Measurements from ENCODE around the gene COL15A1. TPM values are rescaled to one million over a fixed set of nuclear protein-coding genes. Genes with fewer than 3 reads are reported as not detected.

Gene COL15A1
- total RNA-seq, 4 donors from 2014 or later, result 4.0 to 7.8 (median 6.8) TPM

DNA sequence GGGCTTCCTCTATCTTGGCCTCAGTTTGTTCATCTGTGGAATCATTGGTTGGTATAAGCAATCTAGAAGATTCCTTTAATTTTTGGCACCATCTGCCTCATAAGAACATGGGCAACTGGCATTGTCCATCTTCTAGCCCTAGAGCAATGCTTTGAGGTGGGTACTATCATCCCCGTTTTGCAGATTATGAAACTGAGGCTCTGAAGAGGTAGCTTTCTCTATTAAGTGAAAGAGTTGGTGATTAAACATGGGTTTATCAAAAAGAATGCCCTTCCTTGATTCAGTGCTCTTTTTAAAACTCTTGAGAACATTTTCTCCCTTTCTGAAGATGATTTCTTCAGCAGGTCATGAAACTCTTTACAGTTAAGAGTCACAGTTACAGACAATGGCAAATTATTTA is 118.8 kb downstream of the COL15A1 start:
- DNase-seq (no peak), ATAC-seq (no peak)
- intact Hi-C loops (cut with DNase I; ENCODE audit: low total_unique reads) (no loop called here), in situ Hi-C loops (cut with MboI; ENCODE audit: low sequenced_read_pairs in 4 of 4) (no loop called here)
- no peaks in the 10 kb centered on the region for H3K36me3 ChIP-seq
- peaks cover 0 to 4% of the 10 kb centered on the region in 2 donors for H3K4me1 ChIP-seq
- no peak overlapping the region for H3K4me3 ChIP-seq
- no peak for TF ChIP-seq POLR2A (IDR thresholded peaks at IDR 0.05)
- TF ChIP-seq, protein P1, sequence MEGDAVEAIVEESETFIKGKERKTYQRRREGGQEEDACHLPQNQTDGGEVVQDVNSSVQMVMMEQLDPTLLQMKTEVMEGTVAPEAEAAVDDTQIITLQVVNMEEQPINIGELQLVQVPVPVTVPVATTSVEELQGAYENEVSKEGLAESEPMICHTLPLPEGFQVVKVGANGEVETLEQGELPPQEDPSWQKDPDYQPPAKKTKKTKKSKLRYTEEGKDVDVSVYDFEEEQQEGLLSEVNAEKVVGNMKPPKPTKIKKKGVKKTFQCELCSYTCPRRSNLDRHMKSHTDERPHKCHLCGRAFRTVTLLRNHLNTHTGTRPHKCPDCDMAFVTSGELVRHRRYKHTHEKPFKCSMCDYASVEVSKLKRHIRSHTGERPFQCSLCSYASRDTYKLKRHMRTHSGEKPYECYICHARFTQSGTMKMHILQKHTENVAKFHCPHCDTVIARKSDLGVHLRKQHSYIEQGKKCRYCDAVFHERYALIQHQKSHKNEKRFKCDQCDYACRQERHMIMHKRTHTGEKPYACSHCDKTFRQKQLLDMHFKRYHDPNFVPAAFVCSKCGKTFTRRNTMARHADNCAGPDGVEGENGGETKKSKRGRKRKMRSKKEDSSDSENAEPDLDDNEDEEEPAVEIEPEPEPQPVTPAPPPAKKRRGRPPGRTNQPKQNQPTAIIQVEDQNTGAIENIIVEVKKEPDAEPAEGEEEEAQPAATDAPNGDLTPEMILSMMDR (IDR thresholded peaks at IDR 0.05 in 4 of 5, conservative IDR thresholded peaks at IDR 0.05 in 1 of 5), result no peak
- no peaks in the 10 kb centered on the region for H3K27me3 ChIP-seq
- no peaks in the 10 kb centered on the region for H3K9me3 ChIP-seq
- H3K27ac ChIP-seq, result no peak overlapping the region

DNA sequence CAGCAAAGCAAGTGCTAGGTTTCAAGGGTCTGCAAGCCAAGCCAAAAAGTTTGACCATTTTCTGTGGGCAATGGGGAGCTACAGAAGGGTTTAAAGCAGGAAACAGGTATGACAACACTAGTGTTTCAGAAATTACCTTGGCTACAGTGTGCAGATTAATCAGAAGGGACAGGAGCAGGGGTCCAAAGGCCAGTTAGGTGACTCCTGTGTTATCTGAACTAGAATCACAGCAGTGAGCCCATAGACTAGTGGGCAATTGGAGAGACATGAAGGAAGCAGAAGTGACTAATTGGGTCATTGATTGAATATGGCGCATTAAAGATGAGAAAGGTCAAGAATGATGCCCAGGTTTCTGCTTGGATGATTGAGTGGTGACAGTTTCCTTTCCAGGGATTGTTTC is 119.8 kb downstream of the COL15A1 start:
- TF ChIP-seq POLR2A (IDR thresholded peaks at IDR 0.05), result no peak
- ATAC-seq, result no peak
- H3K4me1 ChIP-seq, result peaks cover 0 to 4% of the 10 kb centered on the region in 2 donors

DNA sequence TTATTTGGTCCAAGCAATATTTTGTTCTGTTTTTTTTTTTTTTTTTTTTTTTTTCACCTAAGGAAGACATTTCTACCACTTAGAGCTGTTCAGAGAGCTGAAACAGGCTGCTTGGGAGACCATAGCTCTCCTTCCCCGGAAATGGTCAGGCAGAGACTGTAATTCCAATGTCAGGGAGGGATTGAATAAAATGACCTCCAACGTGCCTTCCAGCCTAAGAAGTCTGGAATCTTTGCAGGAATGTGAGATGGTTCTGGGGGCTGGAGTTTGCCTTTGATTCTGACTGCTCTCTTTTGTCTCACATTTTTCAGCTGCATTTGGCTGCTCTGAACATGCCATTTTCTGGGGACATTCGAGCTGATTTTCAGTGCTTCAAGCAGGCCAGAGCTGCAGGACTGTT is 122.9 kb downstream of the COL15A1 start:
- no peak for TF ChIP-seq POLR2A (IDR thresholded peaks at IDR 0.05)
- TF ChIP-seq, protein P1 (IDR thresholded peaks at IDR 0.05 in 4 of 5, conservative IDR thresholded peaks at IDR 0.05 in 1 of 5), result no peak
- Histone ChIP-seq H3K4me1 (no peaks in the 10 kb centered on the region), H3K27me3 (no peaks in the 10 kb centered on the region), H3K4me3 (no peak overlapping the region), H3K27ac (no peak overlapping the region), H3K9me3 (no peaks in the 10 kb centered on the region), H3K36me3 (no peaks in the 10 kb centered on the region)
- ATAC-seq, result no peak
- intact Hi-C loops (cut with DNase I; ENCODE audit: low total_unique reads) (no loop called here), in situ Hi-C loops (cut with MboI; ENCODE audit: low sequenced_read_pairs in 4 of 4) (no loop called here)
- no peak for DNase-seq

More for the DNA sequence above, 119.8 kb downstream of the COL15A1 start:
- no peaks in the 10 kb centered on the region for H3K27me3 ChIP-seq
- H3K27ac ChIP-seq, result no peak overlapping the region
- intact Hi-C loops (cut with DNase I; ENCODE audit: low total_unique reads) (no loop called here), in situ Hi-C loops (cut with MboI; ENCODE audit: low sequenced_read_pairs in 4 of 4) (no loop called here)
- H3K36me3 ChIP-seq, result no peaks in the 10 kb centered on the region
- H3K4me3 ChIP-seq, result no peak overlapping the region
- no peak for DNase-seq
- H3K9me3 ChIP-seq, result no peaks in the 10 kb centered on the region

DNA sequence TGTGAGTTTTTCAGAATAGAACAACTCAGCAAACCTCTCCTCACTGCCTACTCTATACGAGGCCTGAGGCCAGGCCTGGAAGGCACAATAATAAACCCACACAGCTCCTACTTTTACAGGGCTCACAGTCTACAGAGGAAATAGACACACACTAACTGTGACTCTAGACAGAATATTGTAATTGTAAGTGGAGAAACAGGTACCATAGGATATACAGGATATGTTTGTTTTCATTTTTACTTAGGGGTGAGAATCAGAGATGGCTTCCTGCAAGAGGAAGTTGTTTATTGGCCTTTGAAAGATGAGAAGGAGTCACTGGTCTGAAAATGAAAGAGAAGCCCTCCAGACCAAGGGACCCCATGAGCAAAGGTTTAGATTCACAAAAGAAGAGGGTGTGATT is 125.4 kb downstream of the COL15A1 start:
- ATAC-seq, result no peak
- Histone ChIP-seq H3K27ac (peak overlapping the region in 1 of 4 donors; percentile 29), H3K4me3 (no peak overlapping the region), H3K36me3 (no peaks in the 10 kb centered on the region), H3K9me3 (no peaks in the 10 kb centered on the region), H3K4me1 (no peaks in the 10 kb centered on the region), H3K27me3 (no peaks in the 10 kb centered on the region)
- DNase-seq, result no peak
- TF ChIP-seq, protein P1 (IDR thresholded peaks at IDR 0.05 in 4 of 5, conservative IDR thresholded peaks at IDR 0.05 in 1 of 5), result no peak
- no peak for TF ChIP-seq POLR2A (IDR thresholded peaks at IDR 0.05)
- intact Hi-C loops (cut with DNase I; ENCODE audit: low total_unique reads) (no loop called here), in situ Hi-C loops (cut with MboI; ENCODE audit: low sequenced_read_pairs in 4 of 4) (no loop called here)

DNA sequence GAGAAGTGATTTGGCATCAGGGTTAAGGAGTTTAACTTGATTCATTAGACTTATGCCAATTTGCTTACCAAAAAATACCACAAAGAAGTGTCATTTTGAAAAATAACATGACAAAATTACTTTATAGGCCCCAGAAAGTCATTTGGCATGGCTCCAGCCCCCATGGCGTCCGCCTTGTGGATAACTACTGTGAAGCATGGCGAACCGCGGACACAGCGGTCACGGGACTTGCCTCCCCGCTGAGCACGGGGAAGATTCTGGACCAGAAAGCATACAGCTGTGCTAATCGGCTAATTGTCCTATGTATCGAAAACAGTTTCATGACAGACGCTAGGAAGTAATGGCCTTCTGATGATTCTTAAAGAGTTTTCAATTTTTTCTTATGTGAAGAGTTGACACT is 125.8 kb downstream of the COL15A1 start:
- ATAC-seq, result no peak
- Histone ChIP-seq H3K36me3 (no peaks in the 10 kb centered on the region), H3K4me1 (no peaks in the 10 kb centered on the region), H3K27me3 (no peaks in the 10 kb centered on the region), H3K27ac (no peak overlapping the region), H3K4me3 (no peak overlapping the region), H3K9me3 (no peaks in the 10 kb centered on the region)
- no peak for TF ChIP-seq POLR2A (IDR thresholded peaks at IDR 0.05)
- TF ChIP-seq, protein P1 (IDR thresholded peaks at IDR 0.05 in 4 of 5, conservative IDR thresholded peaks at IDR 0.05 in 1 of 5), result no peak
- in situ Hi-C loops (cut with MboI; ENCODE audit: low sequenced_read_pairs in 4 of 4), result no loop called here
- intact Hi-C loops (cut with DNase I; ENCODE audit: low total_unique reads), result no loop called here
- no peak for DNase-seq

All from gastrocnemius medialis (tissue), 4 donors.